ENCODE results near the gene ATP8A2.

- TF ChIP-seq CTCF (IDR thresholded peaks at IDR 0.05) (no peak), POLR2A (IDR thresholded peaks at IDR 0.05) (no peak)
These were observed 534.5 kb downstream of the ATP8A2 start for GRCh38 chr13:25906191-25906661.

Data from transverse colon (tissue), 3 donors.